ENCODE measurements around the gene FAM9C.
"Not testable (repeated sequence)": the region's sequence is repeated elsewhere in the genome, so short reads cannot be mapped to it uniquely, and the experiment has no call there.

Gene FAM9C

DNA sequence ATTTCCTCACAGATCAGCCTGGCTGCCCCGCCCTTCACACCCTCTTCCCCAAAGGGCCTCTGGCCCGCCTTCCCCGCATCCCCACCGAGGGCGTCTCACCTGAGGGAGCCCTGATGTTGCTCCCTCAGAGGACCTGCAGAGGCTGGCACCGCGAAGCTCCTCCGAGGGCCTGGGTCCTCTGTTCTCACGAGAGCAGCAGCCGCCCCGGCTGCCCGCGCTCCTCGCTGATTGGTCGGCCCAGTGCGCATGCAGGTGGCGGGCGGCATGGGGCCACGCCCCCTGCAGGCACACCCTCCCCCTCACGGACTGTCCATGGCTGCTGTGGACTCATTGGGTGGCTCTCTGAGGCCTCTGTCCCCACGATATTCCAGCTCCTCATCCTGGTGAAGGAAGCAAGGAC lies at the start of gene FAM9C:
FAM9C (minus strand) TSS at position 180 of the 400 bp plus-strand sequence. CDS start 831 bp downstream, outside the sequence.
- no peak for DNase-seq

DNA sequence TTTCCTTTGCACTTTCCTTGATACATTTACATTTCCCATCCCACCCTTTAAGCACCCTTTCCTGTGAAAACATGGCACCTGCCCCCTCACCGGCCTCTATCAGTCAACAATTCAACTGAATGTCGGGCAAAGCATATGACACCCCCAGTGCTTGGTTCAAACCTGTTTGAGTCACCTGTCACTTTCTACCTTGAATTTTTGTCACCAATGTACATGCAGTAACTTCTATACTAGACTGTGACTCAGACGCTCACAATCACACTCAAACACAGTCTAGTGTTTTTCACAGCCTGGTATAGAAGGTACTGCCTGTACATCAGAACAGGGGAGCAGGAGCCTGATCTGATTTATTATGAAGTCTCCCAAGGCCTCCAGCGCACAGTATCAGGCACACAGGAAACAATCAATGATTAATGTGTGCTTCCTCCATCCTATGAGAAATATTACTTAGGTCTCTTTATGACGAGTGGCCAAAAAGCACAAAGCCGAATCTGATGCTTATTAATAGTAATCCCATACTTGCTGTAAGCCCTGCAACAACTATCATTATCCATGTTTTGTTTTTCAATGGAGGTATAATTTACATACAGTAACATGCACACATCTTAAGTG lies 49.2 kb upstream of the FAM9C start:
- no peak for DNase-seq

DNA sequence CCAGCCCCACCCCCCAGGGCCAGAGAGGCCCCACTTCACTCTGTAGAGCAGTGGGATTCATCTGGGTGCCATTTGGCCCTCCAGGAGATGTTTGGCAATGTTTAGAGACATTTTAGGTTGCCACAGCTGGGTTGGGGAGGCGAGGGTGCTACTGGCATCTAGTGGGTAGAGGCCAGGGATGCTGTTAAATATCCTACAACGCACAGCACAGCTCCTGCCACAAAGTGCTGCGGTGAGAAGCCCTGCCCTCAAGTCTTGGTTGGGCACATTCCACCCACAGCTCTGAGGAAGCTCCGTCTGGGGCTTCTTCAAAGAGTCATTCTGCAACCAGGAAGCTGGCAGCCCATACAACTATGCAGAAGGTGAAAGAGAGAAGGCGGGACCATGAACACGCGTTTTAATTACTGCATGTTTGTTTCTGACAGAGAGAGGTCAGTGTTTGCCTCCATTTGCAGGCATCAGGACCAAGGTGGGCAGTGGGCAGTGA lies 48.1 kb upstream of the FAM9C start:
- DNase-seq: no peak

DNA sequence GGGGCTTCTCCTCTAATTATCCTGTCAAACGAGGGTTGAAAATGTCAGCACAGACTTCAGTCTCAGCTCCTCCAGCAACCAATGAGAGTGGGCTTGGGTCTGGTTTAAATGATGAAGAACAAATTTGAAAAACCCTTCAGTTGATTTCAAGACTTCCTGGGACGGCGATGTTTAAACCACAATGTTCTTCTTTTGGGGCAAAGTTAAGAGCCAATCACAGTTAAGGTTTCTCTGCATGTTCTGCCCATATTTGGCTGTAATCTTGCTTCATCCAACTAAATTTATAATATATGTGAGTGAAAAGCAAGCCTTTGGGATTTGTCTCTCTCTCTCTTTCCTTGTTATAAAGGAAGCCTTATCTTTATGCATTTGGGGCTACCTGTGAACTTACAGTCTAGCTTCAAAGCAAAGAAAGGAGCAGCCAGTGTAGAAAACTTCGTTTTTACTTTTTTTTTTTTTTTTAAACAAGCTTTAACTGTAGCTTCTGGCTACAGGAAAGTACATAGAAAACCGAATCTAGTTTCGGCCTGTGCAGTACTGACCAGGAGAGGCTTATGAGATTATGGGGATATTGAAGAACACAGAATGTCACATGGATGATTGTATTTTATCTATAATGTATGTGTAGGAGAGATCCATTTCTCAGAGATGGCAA lies 46.8 kb upstream of the FAM9C start:
- no peak for DNase-seq

DNA sequence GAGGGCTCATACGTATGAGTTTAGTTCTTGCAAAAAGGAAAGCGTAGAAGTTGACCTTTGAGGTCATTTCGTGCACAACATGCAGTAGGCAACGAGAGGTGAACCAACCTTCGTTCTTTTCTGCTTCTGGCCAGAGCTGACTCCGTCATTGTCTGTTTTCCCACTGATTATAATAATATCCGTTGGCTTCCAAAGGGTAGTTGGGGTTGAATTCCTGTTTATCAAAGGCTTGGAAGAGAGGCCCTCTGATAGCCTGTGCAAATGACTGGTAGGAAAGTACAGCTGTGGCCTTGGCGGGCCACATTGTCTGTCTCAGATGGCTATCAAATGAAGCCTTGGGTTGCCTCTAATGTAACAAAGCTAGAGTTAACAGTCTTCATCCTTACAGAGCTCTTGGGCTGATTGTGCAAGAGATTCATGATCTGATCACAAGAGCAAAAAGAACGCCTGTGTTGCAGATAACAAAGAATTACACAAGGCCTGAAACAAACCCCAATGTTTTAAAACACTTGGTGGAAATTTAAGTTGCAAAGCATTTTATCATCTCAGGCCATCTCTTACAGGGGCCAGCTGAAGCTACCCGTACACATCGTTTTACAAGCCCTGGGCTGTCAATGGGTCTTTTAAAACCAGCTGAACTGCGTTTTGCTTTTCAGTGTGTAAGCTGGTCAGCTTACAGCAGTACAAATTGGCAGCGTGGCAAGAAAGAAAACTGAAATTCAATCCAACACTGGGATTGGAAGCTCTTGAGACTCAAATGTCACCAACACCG lies 46.1 kb upstream of the FAM9C start:
- DNase-seq: no peak

DNA sequence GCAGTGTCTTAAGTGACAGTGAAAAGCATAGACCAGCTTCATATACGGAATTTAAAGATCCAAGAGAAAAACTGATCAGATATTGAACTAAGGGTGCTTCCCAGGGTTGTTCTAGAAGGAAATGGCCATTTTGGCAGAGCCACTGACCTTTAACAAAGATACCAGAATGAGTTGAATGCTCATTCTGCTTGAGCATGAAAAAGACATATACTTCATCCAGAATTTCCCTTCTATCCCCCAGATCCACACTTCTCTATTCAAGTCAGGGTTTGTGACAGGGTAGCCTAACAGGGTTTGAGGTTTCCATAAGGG lies 45.6 kb upstream of the FAM9C start:
- DNase-seq: no peak

DNA sequence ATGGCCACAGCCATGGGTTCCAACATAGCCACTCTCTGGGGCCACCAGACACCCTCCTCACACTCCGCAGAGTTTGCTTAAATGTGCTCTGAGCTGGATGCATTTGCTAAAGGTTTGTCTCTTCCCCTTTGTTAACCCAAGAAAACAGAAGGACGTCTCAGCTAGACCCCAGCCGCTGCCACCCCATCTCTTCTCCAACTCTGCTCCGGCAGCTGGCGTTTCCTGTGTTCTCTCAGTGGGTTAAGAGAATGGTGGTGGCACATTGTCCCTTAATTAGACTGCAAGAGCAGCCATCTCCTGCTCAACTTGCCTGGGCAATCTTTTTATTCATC lies 43.7 kb upstream of the FAM9C start:
- no peak for DNase-seq

DNA sequence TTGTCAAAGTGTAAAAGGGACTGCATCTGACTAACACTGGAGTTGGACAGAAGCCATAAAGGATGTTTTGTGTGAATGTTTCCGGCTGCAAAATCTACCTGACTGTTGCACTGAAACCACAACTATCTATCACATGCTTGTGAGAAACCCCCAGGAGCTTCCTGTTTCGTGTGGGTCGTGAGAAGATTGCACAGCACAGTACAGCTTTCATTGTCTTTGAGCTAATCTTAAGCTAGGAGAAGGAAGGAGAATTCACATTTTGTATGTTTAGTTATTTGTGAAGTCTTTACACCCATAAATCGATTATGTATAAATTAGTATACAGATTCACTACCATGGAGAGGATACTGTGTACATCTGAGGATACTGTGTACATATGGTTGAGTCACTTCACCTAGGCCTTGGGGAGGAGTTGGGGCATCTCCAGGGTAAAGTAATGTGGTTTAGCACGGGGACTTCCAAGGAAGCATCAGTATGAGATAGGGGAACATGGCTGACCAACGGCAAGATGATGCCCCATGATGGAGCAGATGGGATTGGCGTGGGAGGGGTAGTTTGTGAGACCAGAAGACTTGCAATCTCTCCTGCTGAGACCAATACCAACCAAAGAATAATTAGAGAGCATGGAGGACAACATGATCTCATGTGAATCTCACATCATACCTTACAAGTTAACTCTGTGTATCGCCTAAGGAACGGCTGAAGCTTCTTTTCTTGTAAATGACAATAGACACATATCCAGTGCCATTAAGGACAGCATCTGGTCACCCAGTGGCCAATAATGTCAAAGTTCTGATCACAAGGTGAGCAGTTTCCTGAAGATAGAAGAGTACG lies 43.1 kb upstream of the FAM9C start:
- DNase-seq: no peak

DNA sequence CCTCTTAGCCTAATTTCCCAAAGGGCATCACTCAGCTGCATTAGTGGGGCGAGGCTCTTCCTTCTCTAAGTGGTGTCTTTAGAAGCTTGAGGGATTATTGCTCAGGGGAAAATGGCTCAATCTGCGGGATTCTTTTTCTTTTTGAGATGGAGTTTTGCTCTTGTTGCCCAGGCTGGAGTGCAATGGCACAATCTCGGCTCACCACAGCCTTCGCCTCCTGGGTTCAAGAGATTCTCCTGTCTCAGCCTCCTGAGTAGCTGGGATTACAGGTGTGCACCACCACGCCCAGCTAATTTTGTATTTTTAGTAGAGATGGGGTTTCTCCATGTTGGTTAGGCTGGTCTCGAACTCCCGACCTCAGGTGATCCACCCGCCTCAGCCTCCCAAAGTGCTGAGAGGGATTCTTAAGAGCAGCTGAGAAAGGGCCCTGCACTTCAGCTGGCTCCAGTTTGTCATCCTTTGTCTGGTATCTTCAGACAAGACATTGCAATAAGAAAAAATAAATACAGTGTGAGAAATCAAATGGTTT lies 42.4 kb upstream of the FAM9C start:
- not testable (repeated sequence) for DNase-seq

DNA sequence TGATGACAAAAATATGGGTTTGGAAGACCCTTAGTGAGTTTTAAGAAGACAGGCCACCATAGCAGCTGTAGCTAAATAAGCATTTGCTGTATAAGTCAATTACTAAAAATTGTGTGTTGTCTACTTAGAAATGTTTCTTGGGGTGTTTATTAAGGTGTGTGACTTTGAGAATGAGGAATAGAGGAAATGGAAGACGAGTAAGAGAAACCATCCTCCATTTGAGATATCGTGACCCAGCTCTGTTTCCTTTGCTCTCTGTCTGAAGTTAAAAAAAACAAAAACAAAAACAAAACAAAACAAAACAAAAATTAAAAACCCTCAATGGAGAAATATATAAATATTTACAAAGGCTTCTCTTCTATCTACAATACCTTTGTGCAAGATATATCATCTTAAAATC lies 41.7 kb upstream of the FAM9C start:
- no peak for DNase-seq

DNA sequence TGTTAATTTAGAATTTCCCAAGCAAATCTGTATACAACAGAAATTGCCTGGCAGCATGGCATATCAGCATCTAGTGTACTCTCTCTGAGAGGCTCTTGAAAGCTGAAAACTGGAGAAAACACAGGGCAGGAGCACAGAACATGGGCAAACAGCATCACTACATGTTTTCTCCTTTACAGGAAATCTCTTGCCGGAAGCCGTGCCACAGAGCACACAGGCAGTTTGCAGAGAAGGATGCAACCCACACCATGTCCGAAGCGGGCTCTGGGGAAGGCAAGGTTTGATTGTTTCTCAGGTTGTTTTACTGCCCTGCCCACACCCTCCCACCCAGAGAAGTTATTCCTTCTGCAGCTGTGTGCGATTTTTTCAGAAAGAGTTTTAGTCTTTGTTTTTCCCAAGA lies 41.1 kb upstream of the FAM9C start:
- DNase-seq: no peak

DNA sequence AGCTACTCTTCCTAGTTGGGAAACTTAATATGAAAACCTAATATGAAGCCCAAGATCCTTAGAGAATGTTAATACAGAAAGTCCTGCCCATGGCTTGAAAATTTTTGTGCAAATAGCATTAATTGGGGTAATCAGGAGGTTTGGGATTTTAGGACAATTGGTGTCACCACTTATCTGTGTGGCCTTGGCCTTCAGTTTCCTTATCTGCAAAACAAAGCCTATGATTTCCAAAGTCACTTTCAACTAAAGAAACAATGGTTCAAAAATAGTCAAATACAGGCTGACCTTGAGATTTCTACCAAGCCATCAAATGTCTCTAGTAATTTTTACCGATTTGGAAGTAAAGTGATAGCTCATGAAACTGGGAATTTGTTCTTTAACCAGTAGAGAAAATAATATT lies 40.2 kb upstream of the FAM9C start:
- DNase-seq: no peak

DNA sequence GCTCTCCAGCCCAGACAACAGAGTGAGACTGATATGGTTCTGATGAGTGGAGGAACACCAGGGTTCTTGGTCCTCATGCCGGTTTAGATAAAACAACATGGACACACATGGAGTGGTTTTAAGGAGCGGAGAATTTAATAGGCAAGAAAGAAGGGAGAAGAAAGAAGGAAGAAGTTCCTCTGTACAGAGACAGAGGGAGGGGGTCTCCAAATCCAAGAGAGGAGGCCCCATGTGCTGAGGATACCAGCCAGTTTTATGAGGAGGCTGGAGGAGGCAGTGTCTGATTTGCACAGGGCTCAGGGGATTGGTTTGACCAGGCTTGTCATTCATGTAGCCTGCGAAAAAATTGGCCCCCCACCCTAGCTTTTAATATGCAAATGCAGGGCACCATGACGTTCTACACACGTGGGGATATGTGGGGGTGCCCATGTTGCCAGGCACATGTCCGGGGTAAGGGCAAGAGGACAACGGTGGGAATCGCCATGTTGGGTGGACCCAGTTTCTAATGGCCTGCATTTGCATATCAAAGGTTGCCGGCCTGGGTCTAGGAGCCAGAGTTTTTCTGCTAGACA lies 39.4 kb upstream of the FAM9C start:
- not testable (repeated sequence) for DNase-seq

DNA sequence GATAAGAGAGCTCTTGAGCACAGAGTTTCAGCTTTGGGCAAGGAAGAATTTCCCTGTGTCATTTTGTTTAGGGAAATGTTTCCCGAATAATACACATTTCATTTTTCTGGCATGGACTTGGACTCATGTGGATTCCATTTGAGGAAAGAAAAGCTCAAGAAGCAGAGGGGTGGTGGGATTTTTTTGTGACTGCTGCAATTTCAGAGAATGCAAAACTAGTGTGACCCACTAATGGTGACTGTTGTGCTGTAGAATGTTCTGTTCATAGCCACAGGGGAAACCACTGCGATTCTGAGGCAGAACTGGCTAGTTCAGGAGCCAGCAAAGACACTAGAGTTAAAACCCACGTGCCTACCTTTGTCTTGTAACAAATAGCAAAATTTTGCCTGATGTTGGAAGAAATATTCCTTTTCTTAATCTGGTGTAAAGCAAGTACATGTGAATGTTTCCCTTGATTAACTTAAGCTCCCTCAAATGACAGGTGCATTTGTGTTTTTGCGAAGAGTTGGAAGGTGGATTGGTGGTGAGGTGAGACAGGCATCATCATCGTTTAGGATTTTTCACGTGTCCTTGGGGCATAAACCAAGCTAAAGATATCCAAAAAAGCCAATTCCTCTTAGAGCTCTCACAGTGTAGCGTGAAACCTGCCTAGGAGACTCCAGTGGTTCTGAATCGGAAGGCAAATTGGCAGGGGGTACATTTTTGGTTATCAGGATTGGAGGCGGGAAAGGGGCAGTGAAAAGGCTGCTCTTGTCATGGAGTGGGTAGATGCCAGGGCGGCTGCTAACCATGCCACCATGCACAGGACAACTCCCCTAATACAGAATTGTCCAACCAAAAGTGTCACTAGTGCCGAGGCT lies 38.0 kb upstream of the FAM9C start:
- DNase-seq: no peak

DNA sequence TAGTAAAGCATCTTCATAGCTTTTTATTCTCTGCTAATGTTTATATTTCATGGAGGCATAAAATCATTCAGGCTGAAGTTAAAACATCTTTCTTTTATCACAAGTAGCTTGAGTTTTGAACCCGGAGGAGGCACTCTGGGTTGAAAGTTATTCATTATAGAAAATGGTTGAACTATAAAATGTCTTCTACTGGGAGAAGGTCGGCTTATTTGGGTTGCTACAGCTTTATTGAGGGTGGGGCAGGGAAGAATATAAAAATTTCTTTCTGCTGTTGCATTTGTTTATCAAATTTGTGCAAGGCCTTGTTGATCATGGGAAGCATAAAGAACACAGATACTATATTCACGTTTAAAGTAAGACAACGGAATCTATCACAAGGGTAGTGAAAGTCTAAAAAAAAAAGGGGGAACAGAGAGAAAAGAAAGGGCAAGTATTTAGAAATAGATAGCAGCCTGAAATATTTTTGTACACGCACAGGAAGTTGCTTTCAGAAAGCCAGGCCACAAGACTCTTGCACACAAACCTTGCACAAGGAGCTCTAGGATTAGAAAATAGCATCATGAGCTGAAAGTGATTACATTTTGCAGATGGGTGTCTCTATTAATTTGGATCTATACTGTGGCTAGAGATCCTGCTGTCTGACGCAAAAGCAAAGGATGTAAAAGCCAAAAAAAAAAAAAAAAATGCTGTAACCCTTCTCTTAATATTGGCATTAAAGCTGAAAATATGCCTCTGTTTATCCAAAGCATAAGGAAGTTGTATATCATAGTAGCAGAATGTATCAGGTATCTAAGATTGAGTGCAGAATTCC lies 37.2 kb upstream of the FAM9C start:
- DNase-seq: no peak

DNA sequence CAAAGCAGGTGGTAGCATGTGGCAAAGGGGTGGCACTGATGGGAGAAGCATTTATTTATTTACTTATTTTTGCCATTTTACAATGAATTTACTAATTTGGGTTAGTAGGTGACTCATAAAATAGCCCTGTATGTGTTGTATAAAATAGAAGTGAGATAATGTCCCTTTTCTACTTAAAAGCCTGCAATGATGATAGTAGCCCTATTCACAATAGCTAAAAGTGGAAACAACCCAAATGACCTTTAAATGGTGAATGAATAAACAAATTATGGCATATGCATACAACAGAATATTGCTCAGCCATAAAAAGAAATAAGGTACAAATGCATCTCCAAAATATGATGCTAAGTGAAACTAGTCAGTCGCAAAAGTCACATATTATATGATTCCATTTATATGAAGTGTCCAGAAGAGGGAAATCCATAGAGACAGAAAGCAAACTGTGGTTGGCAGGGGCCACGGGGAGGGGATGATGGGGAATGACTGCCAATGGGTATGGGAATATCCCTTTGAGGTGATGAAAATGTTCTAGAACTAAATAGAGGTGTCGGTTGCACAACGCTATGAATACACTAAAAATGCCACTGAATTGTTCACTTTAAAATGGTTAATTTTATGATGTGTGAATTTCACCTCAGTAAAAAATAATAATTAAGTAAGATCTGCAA lies 35.8 kb upstream of the FAM9C start:
- no peak for DNase-seq

DNA sequence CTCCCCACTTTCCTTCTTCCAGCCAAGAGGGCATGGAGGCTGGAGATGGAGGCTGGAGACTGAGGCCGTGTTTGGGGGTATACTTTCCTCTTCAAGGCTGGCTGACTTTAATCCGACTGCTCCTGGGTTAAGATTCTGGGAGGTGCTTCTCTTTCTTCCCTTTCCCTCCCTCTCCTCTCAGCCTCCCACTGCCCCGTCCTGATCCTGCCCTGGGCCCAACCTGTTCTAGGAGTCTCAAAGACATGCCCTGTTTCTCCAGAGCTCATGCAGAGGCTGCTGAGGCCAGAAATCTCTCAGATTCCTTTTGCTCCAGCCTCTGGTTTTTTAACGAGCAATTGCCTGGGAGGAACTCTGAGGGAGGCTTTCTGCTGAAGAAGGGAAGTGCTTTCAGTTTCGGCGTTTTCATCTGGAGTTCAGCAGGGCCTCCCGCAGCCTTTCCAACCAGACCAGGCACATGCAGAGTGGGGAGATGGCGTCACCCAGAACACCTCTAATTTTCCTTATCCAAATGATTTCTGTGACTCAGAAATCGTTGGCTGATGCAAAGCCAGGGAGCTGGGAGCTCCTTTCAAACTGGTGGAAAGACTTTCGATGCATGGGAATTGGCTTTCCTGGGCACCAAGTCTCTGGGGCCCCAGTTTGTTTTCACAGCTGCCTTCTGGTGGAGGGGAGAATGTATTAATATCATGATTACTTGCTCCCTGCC lies 34.5 kb upstream of the FAM9C start:
- DNase-seq: no peak

DNA sequence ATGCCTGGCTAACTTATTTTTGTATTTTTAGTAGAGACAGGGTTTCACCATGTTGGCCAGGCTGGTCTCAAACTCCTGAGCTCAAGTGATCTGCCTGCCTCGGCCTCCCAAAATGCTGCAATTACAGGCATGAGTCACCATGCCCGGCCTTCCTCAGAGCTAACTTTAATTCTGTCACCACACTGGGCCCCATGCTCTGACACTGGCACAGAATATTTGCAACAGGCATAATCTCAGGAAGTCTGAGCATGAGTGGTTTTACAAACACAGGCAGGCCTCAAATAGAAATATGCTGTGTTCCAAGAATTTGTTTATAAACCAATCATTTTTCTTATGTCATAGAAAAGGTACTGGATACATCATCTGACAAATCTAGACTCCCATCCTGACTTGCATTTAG lies 32.7 kb upstream of the FAM9C start:
- DNase-seq: no peak

DNA sequence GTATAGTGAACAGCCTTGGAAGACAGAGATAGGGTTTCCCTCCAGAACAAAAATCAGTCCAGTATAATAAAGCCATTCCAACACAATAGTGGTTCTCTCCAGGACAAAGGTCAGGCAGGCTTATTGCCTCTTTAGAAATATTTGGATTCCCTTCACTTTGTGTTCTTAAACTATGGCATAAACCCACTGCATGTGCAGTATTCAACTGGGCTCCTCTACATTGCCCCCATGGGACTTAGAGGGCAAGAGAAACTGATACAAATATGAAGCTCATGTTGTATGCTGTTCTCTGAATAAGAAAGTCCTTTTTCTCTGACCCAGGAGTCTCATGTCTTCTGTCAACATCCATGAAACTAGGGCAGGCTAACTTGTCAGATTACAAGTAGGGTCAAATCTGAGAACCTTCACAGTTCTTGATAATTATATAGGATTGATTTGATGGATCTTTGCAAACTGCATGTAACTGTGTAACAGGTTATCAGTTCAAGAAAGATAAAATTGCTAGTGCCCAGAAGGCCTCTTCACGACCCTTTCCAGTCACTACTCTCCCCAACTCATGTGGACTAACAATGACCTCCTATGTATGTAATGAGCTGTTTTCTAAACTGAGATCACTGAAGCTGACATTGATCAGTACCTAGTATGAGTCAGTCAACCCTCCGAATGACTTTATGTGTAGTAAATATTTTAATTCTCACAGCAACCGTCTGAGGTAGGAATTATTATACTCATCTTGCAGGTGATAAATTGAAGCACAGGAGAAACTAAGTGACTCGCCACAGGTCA lies 31.9 kb upstream of the FAM9C start:
- DNase-seq: no peak
